ENCODE results near the gene NBPF3.

GRCh38 chr1:21472861-21473260, 32.9 kb downstream of the NBPF3 start:
- TF ChIP-seq CTCF (IDR thresholded peaks at IDR 0.05) (no peak), POLR2A (IDR thresholded peaks at IDR 0.05) (no peak)

Measured in lower leg skin (tissue), 3 donors.